HepG2 (cell line): ENCODE measurements around the gene STARD10.
"Not testable (repeated sequence)": the region's sequence is repeated elsewhere in the genome, so short reads cannot be mapped to it uniquely, and the experiment has no call there.

Experiments used
- NR1H2 ChIP-seq: sonication (generic); formaldehyde crosslinking; IDR thresholded peaks from 2 replicates; pipeline ENCODE4 v1.8.1; 2022; ENCODE audit warnings: low read depth, missing genetic modification reagents, borderline replicate concordance
- SNRNP70 ChIP-seq: fragments of 200-400 bp; formaldehyde crosslinking; IDR thresholded peaks from 2 replicates; pipeline ENCODE4 v1.6.1; 2017; ENCODE audit warnings: mild to moderate bottlenecking, low read depth, low read length, moderate library complexity
- ZNF512B ChIP-seq: sonication (generic); formaldehyde crosslinking; IDR thresholded peaks from 2 replicates; pipeline ENCODE4 v1.5.1; 2020; ENCODE audit warnings: missing genetic modification reagents, mild to moderate bottlenecking, borderline replicate concordance

GRCh38 chr11:72827656-72828055 is 33.8 kb upstream of the STARD10 start:
- not testable (repeated sequence) for TF ChIP-seq ZNF512B (CRISPR knock-in tag); SNRNP70; NR1H2 (CRISPR knock-in tag)
